Erythroblast (primary cell): ENCODE measurements around the gene RECQL.

Experiments
- DNase-seq, 2 experiments: peaks; one replicate each; lab custom pipeline; 2025; lab: John Stamatoyannopoulos, UW
- GATA1 ChIP-seq: IDR thresholded peaks from 2 replicates; pipeline ENCODE4 v1.6.1; 2011; ENCODE audit warnings: low read depth, mild to moderate bottlenecking, control low read depth, low read length, moderate library complexity
- POLR2A ChIP-seq: IDR thresholded peaks from 2 replicates; pipeline ENCODE4 v1.6.1; 2011; ENCODE audit warnings: mild to moderate bottlenecking, low read length

RECQL gene

GRCh38 chr12:21501258-21502163 lies at the start of gene RECQL, which contains the start of gene GOLT1B:
Gene RECQL, minus strand, starts transcription at chr12:21501635. Its CDS starts 2,065 bp downstream, at chr12:21499570.
Gene GOLT1B, plus strand, starts transcription at chr12:21501789. Its CDS starts 135 bp downstream, at chr12:21501924.
- TF ChIP-seq POLR2A (peak; percentile 94), GATA1 (no peak)
- DNase-seq = peak; percentile 97 to 98

GRCh38 chr12:21547437-21547836 lies 46.0 kb upstream of the RECQL start:
- TF ChIP-seq POLR2A = no peak
- TF ChIP-seq GATA1 = no peak
- no peak for DNase-seq

- DNase-seq = no peak
- no peak for TF ChIP-seq GATA1
- no peak for TF ChIP-seq POLR2A
These were observed 45.3 kb upstream of the RECQL start for GRCh38 chr12:21546716-21547115.

- no peak for DNase-seq
- TF ChIP-seq POLR2A = no peak
- TF ChIP-seq GATA1 = no peak
These were observed 44.1 kb upstream of the RECQL start for GRCh38 chr12:21545557-21545956.

- no peak for DNase-seq
These were observed 41.7 kb upstream of the RECQL start for GRCh38 chr12:21543151-21543550.

GRCh38 chr12:21542403-21542802 lies 41.0 kb upstream of the RECQL start:
- TF ChIP-seq POLR2A = no peak
- TF ChIP-seq GATA1 = no peak
- no peak for DNase-seq

More at GRCh38 chr12:21543151-21543550, 41.7 kb upstream of the RECQL start:
- TF ChIP-seq POLR2A = no peak
- TF ChIP-seq GATA1 = no peak

- no peak for TF ChIP-seq GATA1
- no peak for TF ChIP-seq POLR2A
- DNase-seq = no peak
These were observed 40.3 kb upstream of the RECQL start for GRCh38 chr12:21541773-21542172.

- TF ChIP-seq GATA1 (no peak), POLR2A (no peak)
- DNase-seq = no peak
These were observed 38.4 kb upstream of the RECQL start for GRCh38 chr12:21539797-21540196.

GRCh38 chr12:21538061-21538653 lies 36.7 kb upstream of the RECQL start:
- no peak for DNase-seq
- TF ChIP-seq GATA1 = no peak
- TF ChIP-seq POLR2A = no peak

GRCh38 chr12:21529456-21529855 lies 28.0 kb upstream of the RECQL start:
- no peak for DNase-seq
- TF ChIP-seq POLR2A (no peak), GATA1 (no peak)

GRCh38 chr12:21528953-21529352 lies 27.5 kb upstream of the RECQL start:
- no peak for DNase-seq
- TF ChIP-seq GATA1 (no peak), POLR2A (no peak)

GRCh38 chr12:21527451-21528180 lies 26.2 kb upstream of the RECQL start:
- TF ChIP-seq GATA1 (no peak), POLR2A (no peak)
- DNase-seq = peak; percentile 19 to 29

- no peak for DNase-seq
- no peak for TF ChIP-seq POLR2A
These were observed 25.4 kb upstream of the RECQL start for GRCh38 chr12:21526721-21527345.

GRCh38 chr12:21526053-21526452 lies 24.6 kb upstream of the RECQL start, which contains the start of gene SPX:
Gene SPX, plus strand, starts transcription at chr12:21526296. Its CDS starts 177 bp downstream, at chr12:21526473.
- TF ChIP-seq POLR2A = no peak
- TF ChIP-seq GATA1 = no peak
- DNase-seq = no peak
